ENCODE measurements around the gene UBR3.

The UBR3 gene

DNA sequence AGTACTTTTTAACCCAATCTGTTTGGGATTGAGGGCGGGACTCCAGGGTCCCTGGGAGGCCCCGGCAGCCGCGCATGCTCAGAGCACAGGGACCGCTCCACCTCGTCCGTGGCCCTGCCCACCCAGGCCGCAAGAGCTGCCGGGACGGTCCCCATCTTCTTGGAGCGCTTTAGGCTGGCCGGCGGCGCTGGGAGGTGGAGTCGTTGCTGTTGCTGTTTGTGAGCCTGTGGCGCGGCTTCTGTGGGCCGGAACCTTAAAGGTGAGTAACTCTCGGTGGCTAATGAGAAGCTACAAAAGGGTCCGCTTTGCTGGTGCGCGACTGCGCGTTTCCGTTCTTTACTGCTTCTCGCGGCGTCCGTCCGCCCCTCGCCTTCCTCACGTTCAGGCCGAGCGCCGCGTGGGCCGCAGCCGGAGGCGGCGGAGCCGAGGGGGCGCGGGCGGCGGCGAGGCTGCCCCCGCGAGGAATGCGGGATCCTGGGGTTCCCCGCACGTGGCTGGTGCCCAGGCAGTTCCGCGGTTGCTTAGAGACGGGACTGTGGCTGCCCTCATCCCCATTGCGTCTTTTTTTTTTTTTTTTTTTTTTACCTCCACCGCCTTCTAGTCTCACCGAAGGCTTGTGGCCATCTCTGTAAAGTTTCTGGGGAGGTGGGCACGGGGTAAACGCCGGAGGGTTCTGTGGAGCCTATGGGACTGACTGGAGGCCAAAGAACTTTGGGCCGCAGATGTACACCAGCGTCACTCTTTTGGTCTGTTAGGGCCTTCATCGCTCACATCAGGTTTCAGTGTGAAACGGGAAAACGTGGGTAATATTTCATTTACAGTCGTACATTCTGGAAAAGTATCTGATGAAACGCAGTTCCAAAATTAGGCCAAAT lies 28.3 kb upstream of the UBR3 start, which contains the start of gene SSB (continued):
- no peak for TF ChIP-seq ZNF791 (tag by site-specific recombination; IDR thresholded peaks at IDR 0.05)
- TF ChIP-seq GLIS2 (tag by site-specific recombination; IDR thresholded peaks at IDR 0.05) = no peak
- TF ChIP-seq ZNF214 (tag by site-specific recombination; IDR thresholded peaks at IDR 0.05; ENCODE audit: borderline replicate concordance) = no peak
- TF ChIP-seq ZNF335 (tag by site-specific recombination; conservative IDR thresholded peaks at IDR 0.05) = peak; percentile 45
- TF ChIP-seq KLF10 (tag by site-specific recombination; IDR thresholded peaks at IDR 0.05) = 0 out of 2 replicates have a peak, but pooled peaks have one; percentile 20
- no peak for TF ChIP-seq ZNF670 (tag by site-specific recombination; IDR thresholded peaks at IDR 0.05; ENCODE audit: low read depth)
- TF ChIP-seq ZNF433 (tag by site-specific recombination; IDR thresholded peaks at IDR 0.05; ENCODE audit: low read depth) = no peak
- TF ChIP-seq KLF1 (tag by site-specific recombination; IDR thresholded peaks at IDR 0.05) = no peak
- TF ChIP-seq ZNF660 (tag by site-specific recombination; IDR thresholded peaks at IDR 0.05) = peak; percentile 80
- TF ChIP-seq, protein P1, sequence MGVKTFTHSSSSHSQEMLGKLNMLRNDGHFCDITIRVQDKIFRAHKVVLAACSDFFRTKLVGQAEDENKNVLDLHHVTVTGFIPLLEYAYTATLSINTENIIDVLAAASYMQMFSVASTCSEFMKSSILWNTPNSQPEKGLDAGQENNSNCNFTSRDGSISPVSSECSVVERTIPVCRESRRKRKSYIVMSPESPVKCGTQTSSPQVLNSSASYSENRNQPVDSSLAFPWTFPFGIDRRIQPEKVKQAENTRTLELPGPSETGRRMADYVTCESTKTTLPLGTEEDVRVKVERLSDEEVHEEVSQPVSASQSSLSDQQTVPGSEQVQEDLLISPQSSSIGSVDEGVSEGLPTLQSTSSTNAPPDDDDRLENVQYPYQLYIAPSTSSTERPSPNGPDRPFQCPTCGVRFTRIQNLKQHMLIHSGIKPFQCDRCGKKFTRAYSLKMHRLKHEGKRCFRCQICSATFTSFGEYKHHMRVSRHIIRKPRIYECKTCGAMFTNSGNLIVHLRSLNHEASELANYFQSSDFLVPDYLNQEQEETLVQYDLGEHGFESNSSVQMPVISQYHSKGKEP (tag by site-specific recombination; IDR thresholded peaks at IDR 0.05) = 0 out of 2 replicates have a peak, but pooled peaks have one; percentile 24
- no peak for TF ChIP-seq YY1 (tag by site-specific recombination; IDR thresholded peaks at IDR 0.05)
- TF ChIP-seq ZFHX2 (tag by site-specific recombination; conservative IDR thresholded peaks at IDR 0.05) = peak; percentile 82
- TF ChIP-seq, protein P2, sequence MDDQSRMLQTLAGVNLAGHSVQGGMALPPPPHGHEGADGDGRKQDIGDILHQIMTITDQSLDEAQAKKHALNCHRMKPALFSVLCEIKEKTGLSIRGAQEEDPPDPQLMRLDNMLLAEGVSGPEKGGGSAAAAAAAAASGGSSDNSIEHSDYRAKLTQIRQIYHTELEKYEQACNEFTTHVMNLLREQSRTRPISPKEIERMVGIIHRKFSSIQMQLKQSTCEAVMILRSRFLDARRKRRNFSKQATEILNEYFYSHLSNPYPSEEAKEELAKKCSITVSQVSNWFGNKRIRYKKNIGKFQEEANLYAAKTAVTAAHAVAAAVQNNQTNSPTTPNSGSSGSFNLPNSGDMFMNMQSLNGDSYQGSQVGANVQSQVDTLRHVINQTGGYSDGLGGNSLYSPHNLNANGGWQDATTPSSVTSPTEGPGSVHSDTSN (CRISPR knock-in tag; IDR thresholded peaks at IDR 0.05) = peak; percentile 72; the same call in 1 of the 2 replicates
- no peak for TF ChIP-seq ZNF221 (tag by site-specific recombination; IDR thresholded peaks at IDR 0.05; ENCODE audit: borderline replicate concordance)
- TF ChIP-seq KLF16 (tag by site-specific recombination; IDR thresholded peaks at IDR 0.05) = peak; percentile 69
- TF ChIP-seq IKZF3 (tag by site-specific recombination; IDR thresholded peaks at IDR 0.05) = no peak
- no peak for TF ChIP-seq ZBTB8A (tag by site-specific recombination; IDR thresholded peaks at IDR 0.05)
- TF ChIP-seq ZNF76 (tag by site-specific recombination; IDR thresholded peaks at IDR 0.05; ENCODE audit: borderline replicate concordance, low read depth) = peak; percentile 80
- TF ChIP-seq PRDM10 (tag by site-specific recombination; IDR thresholded peaks at IDR 0.05) = peak; percentile 89
- TF ChIP-seq HOXC10 (CRISPR knock-in tag; IDR thresholded peaks at IDR 0.05) = no peak
- no peak for TF ChIP-seq BCL6B (tag by site-specific recombination; IDR thresholded peaks at IDR 0.05)
- TF ChIP-seq, protein P3, sequence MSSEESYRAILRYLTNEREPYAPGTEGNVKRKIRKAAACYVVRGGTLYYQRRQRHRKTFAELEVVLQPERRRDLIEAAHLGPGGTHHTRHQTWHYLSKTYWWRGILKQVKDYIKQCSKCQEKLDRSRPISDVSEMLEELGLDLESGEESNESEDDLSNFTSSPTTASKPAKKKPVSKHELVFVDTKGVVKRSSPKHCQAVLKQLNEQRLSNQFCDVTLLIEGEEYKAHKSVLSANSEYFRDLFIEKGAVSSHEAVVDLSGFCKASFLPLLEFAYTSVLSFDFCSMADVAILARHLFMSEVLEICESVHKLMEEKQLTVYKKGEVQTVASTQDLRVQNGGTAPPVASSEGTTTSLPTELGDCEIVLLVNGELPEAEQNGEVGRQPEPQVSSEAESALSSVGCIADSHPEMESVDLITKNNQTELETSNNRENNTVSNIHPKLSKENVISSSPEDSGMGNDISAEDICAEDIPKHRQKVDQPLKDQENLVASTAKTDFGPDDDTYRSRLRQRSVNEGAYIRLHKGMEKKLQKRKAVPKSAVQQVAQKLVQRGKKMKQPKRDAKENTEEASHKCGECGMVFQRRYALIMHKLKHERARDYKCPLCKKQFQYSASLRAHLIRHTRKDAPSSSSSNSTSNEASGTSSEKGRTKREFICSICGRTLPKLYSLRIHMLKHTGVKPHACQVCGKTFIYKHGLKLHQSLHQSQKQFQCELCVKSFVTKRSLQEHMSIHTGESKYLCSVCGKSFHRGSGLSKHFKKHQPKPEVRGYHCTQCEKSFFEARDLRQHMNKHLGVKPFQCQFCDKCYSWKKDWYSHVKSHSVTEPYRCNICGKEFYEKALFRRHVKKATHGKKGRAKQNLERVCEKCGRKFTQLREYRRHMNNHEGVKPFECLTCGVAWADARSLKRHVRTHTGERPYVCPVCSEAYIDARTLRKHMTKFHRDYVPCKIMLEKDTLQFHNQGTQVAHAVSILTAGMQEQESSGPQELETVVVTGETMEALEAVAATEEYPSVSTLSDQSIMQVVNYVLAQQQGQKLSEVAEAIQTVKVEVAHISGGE (tag by site-specific recombination; conservative IDR thresholded peaks at IDR 0.05; ENCODE audit: low read depth) = peak; percentile 81
- TF ChIP-seq SP7 (tag by site-specific recombination; IDR thresholded peaks at IDR 0.05) = 0 out of 2 replicates have a peak, but pooled peaks have one; percentile 28
- no peak for TF ChIP-seq ZNF580 (tag by site-specific recombination; IDR thresholded peaks at IDR 0.05)
- TF ChIP-seq ZNF776 (tag by site-specific recombination; IDR thresholded peaks at IDR 0.05; ENCODE audit: borderline replicate concordance) = no peak
- TF ChIP-seq ZNF548 (tag by site-specific recombination; IDR thresholded peaks at IDR 0.05) = no peak
- TF ChIP-seq ZNF623 (tag by site-specific recombination; IDR thresholded peaks at IDR 0.05) = no peak
- TF ChIP-seq ZNF600 (tag by site-specific recombination; IDR thresholded peaks at IDR 0.05) = peak; percentile 53; the same call in 1 of the 2 replicates
